GM21786 (cell line): ENCODE results near the gene YARS1.

Experiments
- ATAC-seq: cut with Tn5 transposase; IDR thresholded peaks from one replicate; pipeline ENCODE4 v1.9.1; 2021; ENCODE audit not compliant: unreplicated experiment

YARS1 gene

GRCh38 chr1:32748926-32749325 lies 68.2 kb downstream of the YARS1 start:
- ATAC-seq: no peak

GRCh38 chr1:32748348-32748747 lies 68.8 kb downstream of the YARS1 start:
- ATAC-seq: no peak

- no peak for ATAC-seq
These were observed 71.0 kb downstream of the YARS1 start for GRCh38 chr1:32746130-32746529.

- ATAC-seq: no peak
These were observed 73.1 kb downstream of the YARS1 start for GRCh38 chr1:32744071-32744425.

- no peak for ATAC-seq
These were observed 73.6 kb downstream of the YARS1 start for GRCh38 chr1:32743380-32744070.

- ATAC-seq: no peak
These were observed 74.2 kb downstream of the YARS1 start for GRCh38 chr1:32742956-32743355.

- ATAC-seq: no peak
These were observed 74.8 kb downstream of the YARS1 start for GRCh38 chr1:32742199-32742947.

- ATAC-seq: no peak
These were observed 75.6 kb downstream of the YARS1 start for GRCh38 chr1:32741413-32742198.

GRCh38 chr1:32741059-32741412 lies 76.1 kb downstream of the YARS1 start:
- ATAC-seq: no peak

- no peak for ATAC-seq
These were observed 80.1 kb downstream of the YARS1 start for GRCh38 chr1:32736812-32737791.

- ATAC-seq: no peak
These were observed 83.4 kb downstream of the YARS1 start for GRCh38 chr1:32733582-32734321.

GRCh38 chr1:32729254-32730046 lies 87.7 kb downstream of the YARS1 start:
- ATAC-seq: no peak

- ATAC-seq: no peak
These were observed 88.6 kb downstream of the YARS1 start for GRCh38 chr1:32728413-32729077.

GRCh38 chr1:32727876-32728275 lies 89.3 kb downstream of the YARS1 start:
- no peak for ATAC-seq

GRCh38 chr1:32725615-32725982 lies 91.6 kb downstream of the YARS1 start:
- no peak for ATAC-seq
